Measurements from ENCODE around the gene CD44. TPM values are rescaled to one million over a fixed set of nuclear protein-coding genes. Genes with fewer than 3 reads are reported as not detected.

Gene CD44
- total and polyA plus RNA-seq, 4 donors = 4.1 to 26.9 (median 14.6) TPM

DNA sequence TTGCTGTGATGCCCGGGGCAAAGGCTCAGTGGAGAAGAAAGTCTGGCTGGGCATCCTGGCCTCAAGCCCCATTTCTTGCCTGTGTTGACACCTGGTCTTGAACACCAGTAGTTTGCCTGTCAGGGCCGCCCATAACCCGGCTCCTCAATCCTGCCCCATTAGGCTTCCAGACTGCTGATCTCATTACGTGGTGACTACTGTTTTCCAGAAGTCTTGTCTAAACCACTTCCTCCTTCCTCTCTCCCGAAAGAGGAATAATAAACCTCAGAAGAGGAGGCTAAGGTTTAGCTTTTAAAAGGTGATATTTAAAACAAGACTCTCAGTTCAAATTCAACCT, 97.7 kb downstream of the CD44 start:
- TF ChIP-seq RAD21 (IDR thresholded peaks at IDR 0.05) = no peak
- TF ChIP-seq, protein P1, sequence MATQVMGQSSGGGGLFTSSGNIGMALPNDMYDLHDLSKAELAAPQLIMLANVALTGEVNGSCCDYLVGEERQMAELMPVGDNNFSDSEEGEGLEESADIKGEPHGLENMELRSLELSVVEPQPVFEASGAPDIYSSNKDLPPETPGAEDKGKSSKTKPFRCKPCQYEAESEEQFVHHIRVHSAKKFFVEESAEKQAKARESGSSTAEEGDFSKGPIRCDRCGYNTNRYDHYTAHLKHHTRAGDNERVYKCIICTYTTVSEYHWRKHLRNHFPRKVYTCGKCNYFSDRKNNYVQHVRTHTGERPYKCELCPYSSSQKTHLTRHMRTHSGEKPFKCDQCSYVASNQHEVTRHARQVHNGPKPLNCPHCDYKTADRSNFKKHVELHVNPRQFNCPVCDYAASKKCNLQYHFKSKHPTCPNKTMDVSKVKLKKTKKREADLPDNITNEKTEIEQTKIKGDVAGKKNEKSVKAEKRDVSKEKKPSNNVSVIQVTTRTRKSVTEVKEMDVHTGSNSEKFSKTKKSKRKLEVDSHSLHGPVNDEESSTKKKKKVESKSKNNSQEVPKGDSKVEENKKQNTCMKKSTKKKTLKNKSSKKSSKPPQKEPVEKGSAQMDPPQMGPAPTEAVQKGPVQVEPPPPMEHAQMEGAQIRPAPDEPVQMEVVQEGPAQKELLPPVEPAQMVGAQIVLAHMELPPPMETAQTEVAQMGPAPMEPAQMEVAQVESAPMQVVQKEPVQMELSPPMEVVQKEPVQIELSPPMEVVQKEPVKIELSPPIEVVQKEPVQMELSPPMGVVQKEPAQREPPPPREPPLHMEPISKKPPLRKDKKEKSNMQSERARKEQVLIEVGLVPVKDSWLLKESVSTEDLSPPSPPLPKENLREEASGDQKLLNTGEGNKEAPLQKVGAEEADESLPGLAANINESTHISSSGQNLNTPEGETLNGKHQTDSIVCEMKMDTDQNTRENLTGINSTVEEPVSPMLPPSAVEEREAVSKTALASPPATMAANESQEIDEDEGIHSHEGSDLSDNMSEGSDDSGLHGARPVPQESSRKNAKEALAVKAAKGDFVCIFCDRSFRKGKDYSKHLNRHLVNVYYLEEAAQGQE (IDR thresholded peaks at IDR 0.05) = no peak
- TF ChIP-seq EGR1 (IDR thresholded peaks at IDR 0.05; ENCODE audit: low read depth in 2 of 2) = no peak
- TF ChIP-seq HNF4G (IDR thresholded peaks at IDR 0.05) = no peak
- TF ChIP-seq, protein P2, sequence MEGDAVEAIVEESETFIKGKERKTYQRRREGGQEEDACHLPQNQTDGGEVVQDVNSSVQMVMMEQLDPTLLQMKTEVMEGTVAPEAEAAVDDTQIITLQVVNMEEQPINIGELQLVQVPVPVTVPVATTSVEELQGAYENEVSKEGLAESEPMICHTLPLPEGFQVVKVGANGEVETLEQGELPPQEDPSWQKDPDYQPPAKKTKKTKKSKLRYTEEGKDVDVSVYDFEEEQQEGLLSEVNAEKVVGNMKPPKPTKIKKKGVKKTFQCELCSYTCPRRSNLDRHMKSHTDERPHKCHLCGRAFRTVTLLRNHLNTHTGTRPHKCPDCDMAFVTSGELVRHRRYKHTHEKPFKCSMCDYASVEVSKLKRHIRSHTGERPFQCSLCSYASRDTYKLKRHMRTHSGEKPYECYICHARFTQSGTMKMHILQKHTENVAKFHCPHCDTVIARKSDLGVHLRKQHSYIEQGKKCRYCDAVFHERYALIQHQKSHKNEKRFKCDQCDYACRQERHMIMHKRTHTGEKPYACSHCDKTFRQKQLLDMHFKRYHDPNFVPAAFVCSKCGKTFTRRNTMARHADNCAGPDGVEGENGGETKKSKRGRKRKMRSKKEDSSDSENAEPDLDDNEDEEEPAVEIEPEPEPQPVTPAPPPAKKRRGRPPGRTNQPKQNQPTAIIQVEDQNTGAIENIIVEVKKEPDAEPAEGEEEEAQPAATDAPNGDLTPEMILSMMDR (IDR thresholded peaks at IDR 0.05; ENCODE audit: low read depth, low read length, missing input control) = no peak
- TF ChIP-seq, protein P3, sequence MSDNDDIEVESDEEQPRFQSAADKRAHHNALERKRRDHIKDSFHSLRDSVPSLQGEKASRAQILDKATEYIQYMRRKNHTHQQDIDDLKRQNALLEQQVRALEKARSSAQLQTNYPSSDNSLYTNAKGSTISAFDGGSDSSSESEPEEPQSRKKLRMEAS (IDR thresholded peaks at IDR 0.05) = no peak
- no peak for TF ChIP-seq GABPA (IDR thresholded peaks at IDR 0.05 in 1 of 2, conservative IDR thresholded peaks at IDR 0.05 in 1 of 2)
- no peak for TF ChIP-seq YY1 (IDR thresholded peaks at IDR 0.05)
- TF ChIP-seq HNF4A (conservative IDR thresholded peaks at IDR 0.05) = no peak
- no peak for TF ChIP-seq NR2F2 (IDR thresholded peaks at IDR 0.05)
- TF ChIP-seq FOXA1 (IDR thresholded peaks at IDR 0.05) = no peak
- TF ChIP-seq RXRA (IDR thresholded peaks at IDR 0.05) = no peak
- TF ChIP-seq SP1 (IDR thresholded peaks at IDR 0.05) = no peak
- TF ChIP-seq, protein P4, sequence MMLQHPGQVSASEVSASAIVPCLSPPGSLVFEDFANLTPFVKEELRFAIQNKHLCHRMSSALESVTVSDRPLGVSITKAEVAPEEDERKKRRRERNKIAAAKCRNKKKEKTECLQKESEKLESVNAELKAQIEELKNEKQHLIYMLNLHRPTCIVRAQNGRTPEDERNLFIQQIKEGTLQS (IDR thresholded peaks at IDR 0.05) = no peak
- no peak for TF ChIP-seq JUND (IDR thresholded peaks at IDR 0.05)
- WGBS = 85% methylated on average over 5 of the region's 5 CpGs
- Histone ChIP-seq H3K27me3 (ENCODE audit: control insufficient read depth in 4 of 4, insufficient read depth in 4 of 4, low read length in 3 of 4) (no peaks in the 10 kb centered on the region), H3K9ac (ENCODE audit: low read depth in 1 of 2, low read length in 2 of 2) (no peak overlapping the region), H3K36me3 (ENCODE audit: control insufficient read depth in 4 of 4, insufficient read depth in 3 of 4, low read depth in 1 of 4, low read length in 3 of 4) (no peaks in the 10 kb centered on the region), H3K9me3 (ENCODE audit: control insufficient read depth in 4 of 4, low read length in 3 of 4) (no peaks in the 10 kb centered on the region), H3K4me1 (ENCODE audit: control insufficient read depth in 4 of 4, insufficient read depth in 4 of 4, low read length in 3 of 4) (peaks cover 0 to 7% (median 1%) of the 10 kb centered on the region in 4 donors), H3K4me3 (ENCODE audit: low read depth in 1 of 3, low read length in 3 of 3) (no peak overlapping the region), H3K27ac (ENCODE audit: low read depth in 1 of 2, low read length in 2 of 2) (no peak overlapping the region)
- no peak for DNase-seq (ENCODE audit: low spot score)

DNA sequence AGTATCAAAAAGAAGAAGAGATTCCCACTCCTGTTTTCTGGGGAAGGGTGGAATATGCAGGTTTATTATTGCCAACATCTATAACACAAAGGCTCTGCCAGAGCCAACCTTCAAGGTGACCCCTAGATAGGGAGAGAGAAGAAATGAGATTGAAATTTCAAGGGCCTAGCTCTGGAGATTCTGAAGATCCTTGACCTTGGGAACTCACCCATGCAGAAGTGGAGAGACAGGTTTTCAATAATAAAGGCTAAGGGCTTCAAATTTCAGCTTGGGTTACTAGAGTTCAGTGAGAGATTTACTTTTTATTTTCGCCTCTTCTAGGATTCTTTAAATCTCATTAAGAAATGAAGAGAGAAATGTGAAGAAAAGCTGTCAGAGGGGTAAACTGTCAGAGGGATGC, 98.4 kb downstream of the CD44 start:
- Histone ChIP-seq H3K9ac (ENCODE audit: low read depth in 1 of 2, low read length in 2 of 2) (no peak overlapping the region), H3K9me3 (ENCODE audit: control insufficient read depth in 4 of 4, low read length in 3 of 4) (no peaks in the 10 kb centered on the region), H3K27ac (ENCODE audit: low read depth in 1 of 2, low read length in 2 of 2) (no peak overlapping the region), H3K4me1 (ENCODE audit: control insufficient read depth in 4 of 4, insufficient read depth in 4 of 4, low read length in 3 of 4) (peaks cover 0 to 7% (median 1%) of the 10 kb centered on the region in 4 donors), H3K36me3 (ENCODE audit: control insufficient read depth in 4 of 4, insufficient read depth in 3 of 4, low read depth in 1 of 4, low read length in 3 of 4) (no peaks in the 10 kb centered on the region), H3K4me3 (ENCODE audit: low read depth in 1 of 3, low read length in 3 of 3) (no peak overlapping the region), H3K27me3 (ENCODE audit: control insufficient read depth in 4 of 4, insufficient read depth in 4 of 4, low read length in 3 of 4) (no peaks in the 10 kb centered on the region)
- no peak for DNase-seq (ENCODE audit: low spot score)
- 92% methylated on average over 1 of the region's 1 CpG for WGBS
- no peak for TF ChIP-seq JUND (IDR thresholded peaks at IDR 0.05)
- TF ChIP-seq YY1 (IDR thresholded peaks at IDR 0.05) = no peak
- no peak for TF ChIP-seq NR2F2 (IDR thresholded peaks at IDR 0.05)
